Measurements from ENCODE around the gene ADARB1.

The ADARB1 gene

DNA sequence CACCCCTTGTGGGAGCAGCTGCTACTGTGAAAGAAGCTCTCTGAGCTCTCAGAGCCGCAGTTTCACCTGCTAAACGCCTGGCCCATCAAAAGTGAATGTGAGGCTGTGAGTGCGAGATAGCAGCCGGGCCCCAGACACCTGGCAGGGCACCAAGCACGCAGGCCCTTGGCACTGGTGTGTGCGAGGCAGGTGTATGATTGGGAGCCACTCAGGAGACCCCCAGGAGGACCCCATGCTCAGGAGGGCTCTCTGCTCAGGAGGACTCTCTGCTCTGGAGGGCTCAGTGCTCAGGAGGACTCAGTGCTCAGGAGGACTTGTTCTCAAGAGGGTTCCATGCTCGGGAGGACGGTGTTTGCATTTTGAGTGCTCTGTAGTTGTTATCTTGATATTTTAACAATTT is 14.3 kb upstream of the ADARB1 start:
- no peaks in the 10 kb centered on the region for H3K9me3 ChIP-seq (ENCODE audit: insufficient read depth, low read length, severe bottlenecking)
- H3K4me3 ChIP-seq (ENCODE audit: low read depth in 1 of 2, low read length in 2 of 2) = no peak overlapping the region
- no peak for DNase-seq
- no peaks in the 10 kb centered on the region for H3K79me2 ChIP-seq (ENCODE audit: insufficient read depth, low read length)
- H3K27me3 ChIP-seq (ENCODE audit: insufficient read depth, low read length, poor library complexity) = no peaks in the 10 kb centered on the region
- H3K36me3 ChIP-seq (ENCODE audit: insufficient read depth, low read length) = no peaks in the 10 kb centered on the region
- no peak for ATAC-seq (ENCODE audit: insufficient read depth, low read depth)
- H3K4me1 ChIP-seq (ENCODE audit: insufficient read depth, low read length) = no peaks in the 10 kb centered on the region
- H3K4me2 ChIP-seq (ENCODE audit: insufficient read depth, low read length) = no peak overlapping the region
- no peaks in the 10 kb centered on the region for H4K20me1 ChIP-seq (ENCODE audit: insufficient read depth, low read length)
- no peak overlapping the region for H3K9ac ChIP-seq (ENCODE audit: low read depth, low read length)
- TF ChIP-seq EZH2 (IDR thresholded peaks at IDR 0.05; ENCODE audit: borderline replicate concordance, low read depth, low read length, severe bottlenecking) = no peak
- TF ChIP-seq, protein P1, sequence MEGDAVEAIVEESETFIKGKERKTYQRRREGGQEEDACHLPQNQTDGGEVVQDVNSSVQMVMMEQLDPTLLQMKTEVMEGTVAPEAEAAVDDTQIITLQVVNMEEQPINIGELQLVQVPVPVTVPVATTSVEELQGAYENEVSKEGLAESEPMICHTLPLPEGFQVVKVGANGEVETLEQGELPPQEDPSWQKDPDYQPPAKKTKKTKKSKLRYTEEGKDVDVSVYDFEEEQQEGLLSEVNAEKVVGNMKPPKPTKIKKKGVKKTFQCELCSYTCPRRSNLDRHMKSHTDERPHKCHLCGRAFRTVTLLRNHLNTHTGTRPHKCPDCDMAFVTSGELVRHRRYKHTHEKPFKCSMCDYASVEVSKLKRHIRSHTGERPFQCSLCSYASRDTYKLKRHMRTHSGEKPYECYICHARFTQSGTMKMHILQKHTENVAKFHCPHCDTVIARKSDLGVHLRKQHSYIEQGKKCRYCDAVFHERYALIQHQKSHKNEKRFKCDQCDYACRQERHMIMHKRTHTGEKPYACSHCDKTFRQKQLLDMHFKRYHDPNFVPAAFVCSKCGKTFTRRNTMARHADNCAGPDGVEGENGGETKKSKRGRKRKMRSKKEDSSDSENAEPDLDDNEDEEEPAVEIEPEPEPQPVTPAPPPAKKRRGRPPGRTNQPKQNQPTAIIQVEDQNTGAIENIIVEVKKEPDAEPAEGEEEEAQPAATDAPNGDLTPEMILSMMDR (IDR thresholded peaks at IDR 0.05; ENCODE audit: borderline replicate concordance, extremely low read depth, low read length, poor library complexity, severe bottlenecking) = no peak
- no peak overlapping the region for H2AFZ ChIP-seq (ENCODE audit: low read depth, low read length)
- H3K27ac ChIP-seq (ENCODE audit: low read length) = no peak overlapping the region

DNA sequence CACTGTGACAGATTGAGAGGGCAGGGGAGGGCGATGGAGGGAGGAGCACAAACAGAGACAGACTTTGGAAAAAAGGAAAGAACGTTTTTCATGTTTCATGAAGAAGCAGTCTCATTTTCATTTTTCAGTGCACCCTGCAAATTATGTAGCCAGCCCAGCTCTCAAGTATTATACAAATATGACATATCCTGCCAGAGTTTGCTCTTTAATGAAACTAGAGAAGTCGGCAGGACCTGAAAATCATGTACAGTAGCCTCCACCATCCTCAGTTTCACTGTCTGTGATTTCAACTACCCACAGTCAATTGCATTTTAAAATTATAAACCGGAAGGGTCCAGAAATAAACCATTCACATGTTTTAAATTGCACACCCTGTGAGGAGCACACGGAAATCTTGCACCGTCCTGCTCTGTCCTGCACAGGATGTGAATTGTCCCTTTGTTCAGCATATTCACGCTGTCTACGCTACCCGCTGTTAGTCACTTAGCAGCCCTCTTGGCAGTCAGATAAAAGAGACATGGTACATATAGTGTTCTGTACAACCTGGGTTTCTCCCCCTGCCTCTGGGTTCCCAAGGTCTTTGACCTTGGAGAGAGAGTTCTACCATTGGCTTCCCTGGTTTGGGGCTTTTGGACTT is 13.6 kb upstream of the ADARB1 start:
- Histone ChIP-seq H3K27ac (ENCODE audit: low read length) (no peak overlapping the region), H3K36me3 (ENCODE audit: insufficient read depth, low read length) (no peaks in the 10 kb centered on the region), H3K79me2 (ENCODE audit: insufficient read depth, low read length) (no peaks in the 10 kb centered on the region), H3K4me1 (ENCODE audit: insufficient read depth, low read length) (no peaks in the 10 kb centered on the region), H3K4me2 (ENCODE audit: insufficient read depth, low read length) (no peak overlapping the region), H3K27me3 (ENCODE audit: insufficient read depth, low read length, poor library complexity) (no peaks in the 10 kb centered on the region), H3K4me3 (ENCODE audit: low read depth in 1 of 2, low read length in 2 of 2) (no peak overlapping the region), H4K20me1 (ENCODE audit: insufficient read depth, low read length) (no peaks in the 10 kb centered on the region), H2AFZ (ENCODE audit: low read depth, low read length) (no peak overlapping the region), H3K9me3 (ENCODE audit: insufficient read depth, low read length, severe bottlenecking) (no peaks in the 10 kb centered on the region), H3K9ac (ENCODE audit: low read depth, low read length) (no peak overlapping the region)
- no peak for DNase-seq
- ATAC-seq (ENCODE audit: insufficient read depth, low read depth) = no peak
- no peak for TF ChIP-seq EZH2 (IDR thresholded peaks at IDR 0.05; ENCODE audit: borderline replicate concordance, low read depth, low read length, severe bottlenecking)
- TF ChIP-seq, protein P1 (IDR thresholded peaks at IDR 0.05; ENCODE audit: borderline replicate concordance, extremely low read depth, low read length, poor library complexity, severe bottlenecking) = no peak

DNA sequence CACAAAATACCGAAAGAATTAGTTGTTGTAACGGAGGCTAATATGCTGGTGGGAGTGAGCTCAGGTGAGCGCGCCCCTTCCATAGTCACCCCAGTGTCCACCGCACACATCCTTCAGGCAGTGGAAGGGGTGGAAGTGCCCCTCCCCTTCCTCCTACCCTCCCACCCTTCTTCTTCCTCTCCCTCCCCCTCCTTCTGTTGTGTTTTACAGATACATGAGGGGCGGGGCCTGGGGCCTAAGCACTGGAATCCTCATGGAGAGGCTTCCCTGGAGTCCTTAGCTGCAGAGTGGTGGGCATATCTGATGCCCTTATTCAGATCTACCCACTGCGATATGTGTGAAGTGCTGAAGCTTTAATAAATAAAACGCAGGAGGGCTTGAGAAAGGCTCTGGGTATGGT is 10.3 kb upstream of the ADARB1 start:
- H4K20me1 ChIP-seq (ENCODE audit: insufficient read depth, low read length) = no peaks in the 10 kb centered on the region
- no peak overlapping the region for H3K4me2 ChIP-seq (ENCODE audit: insufficient read depth, low read length)
- DNase-seq = no peak

More for the DNA sequence above, 10.3 kb upstream of the ADARB1 start:
- H3K36me3 ChIP-seq (ENCODE audit: insufficient read depth, low read length) = no peaks in the 10 kb centered on the region
- no peak overlapping the region for H3K4me3 ChIP-seq (ENCODE audit: low read depth in 1 of 2, low read length in 2 of 2)
- no peaks in the 10 kb centered on the region for H3K27me3 ChIP-seq (ENCODE audit: insufficient read depth, low read length, poor library complexity)
- H3K27ac ChIP-seq (ENCODE audit: low read length) = no peak overlapping the region
- no peak overlapping the region for H3K9ac ChIP-seq (ENCODE audit: low read depth, low read length)
- H3K79me2 ChIP-seq (ENCODE audit: insufficient read depth, low read length) = no peaks in the 10 kb centered on the region
- TF ChIP-seq, protein P1 (IDR thresholded peaks at IDR 0.05; ENCODE audit: borderline replicate concordance, extremely low read depth, low read length, poor library complexity, severe bottlenecking) = no peak
- TF ChIP-seq EZH2 (IDR thresholded peaks at IDR 0.05; ENCODE audit: borderline replicate concordance, low read depth, low read length, severe bottlenecking) = no peak
- no peak overlapping the region for H2AFZ ChIP-seq (ENCODE audit: low read depth, low read length)
- H3K4me1 ChIP-seq (ENCODE audit: insufficient read depth, low read length) = no peaks in the 10 kb centered on the region
- no peaks in the 10 kb centered on the region for H3K9me3 ChIP-seq (ENCODE audit: insufficient read depth, low read length, severe bottlenecking)
- ATAC-seq (ENCODE audit: insufficient read depth, low read depth) = no peak
